ACC112 (cell line): ENCODE data around the gene PCBP3.

Source experiments
- H2AFZ ChIP-seq: fragments of 200-600 bp; sonication (generic); one replicate; pipeline ENCODE4 v1.6.0; 2017; ENCODE audit warnings: antibody characterized with exemption, low read length; ENCODE audit not compliant: unreplicated experiment
- H3K27ac ChIP-seq: fragments of 200-600 bp; sonication (generic); 2 replicates; pipeline ENCODE4 v1.5.1; 2014; ENCODE audit warnings: low read depth, mild to moderate bottlenecking, antibody characterized with exemption, low read length, moderate library complexity
- H3K27me3 ChIP-seq: fragments of 200-600 bp; sonication (generic); 2 replicates; pipeline ENCODE4 v1.6.1; 2014; ENCODE audit warnings: mild to moderate bottlenecking, antibody characterized with exemption, low read length, moderate library complexity, mixed read lengths; ENCODE audit not compliant: insufficient read depth
- H3K36me3 ChIP-seq: fragments of 200-600 bp; sonication (generic); 2 replicates; pipeline ENCODE4 v1.6.1; 2016; ENCODE audit warnings: mild to moderate bottlenecking, antibody characterized with exemption, low read length, moderate library complexity, mixed read lengths; ENCODE audit not compliant: insufficient read depth
- H3K4me1 ChIP-seq: fragments of 200-600 bp; sonication (generic); one replicate; pipeline ENCODE4 v1.6.1; 2016; ENCODE audit warnings: low read length, mixed read lengths; ENCODE audit not compliant: insufficient read depth, unreplicated experiment, control insufficient read depth
- H3K4me3 ChIP-seq: fragments of 200-600 bp; sonication (generic); 2 replicates; pipeline ENCODE4 v1.5.1; 2014; ENCODE audit warnings: mild to moderate bottlenecking, low read depth, low read length
- H3K79me2 ChIP-seq: fragments of 200-600 bp; sonication (generic); one replicate; pipeline ENCODE4 v1.6.0; 2016; ENCODE audit warnings: low read length; ENCODE audit not compliant: control insufficient read depth, unreplicated experiment, insufficient read depth

Gene PCBP3

DNA sequence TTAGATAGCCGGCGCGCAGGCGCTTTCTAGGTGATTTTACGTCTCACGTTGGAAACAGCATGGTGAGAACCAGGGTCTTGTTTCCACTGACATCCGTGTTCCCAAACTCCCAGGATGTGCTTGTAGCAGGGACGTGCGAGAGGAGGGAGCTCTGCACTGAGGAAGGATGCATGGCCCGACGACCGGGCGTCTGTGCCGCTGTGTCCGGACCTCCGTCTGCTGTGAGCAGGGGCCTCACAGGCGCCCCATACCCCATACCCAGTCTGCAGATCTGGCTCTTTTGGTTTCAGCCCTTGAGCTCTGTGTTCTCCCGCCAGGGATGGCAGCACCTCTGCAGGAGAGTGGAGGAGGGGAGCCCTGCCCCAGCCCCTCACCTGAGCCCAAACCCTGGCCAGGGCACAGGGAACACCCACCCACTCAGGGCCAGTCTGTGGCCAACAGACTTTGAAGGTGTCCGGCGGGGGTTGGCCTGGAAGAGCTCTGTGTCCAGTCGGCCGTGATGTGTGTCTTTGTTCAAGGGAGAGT lies 270.9 kb downstream of the PCBP3 start:
- no peaks in the 10 kb centered on the region for H3K36me3 ChIP-seq
- no peak overlapping the region for H2AFZ ChIP-seq
- H3K4me1 ChIP-seq = no peaks in the 10 kb centered on the region
- H3K27ac ChIP-seq = no peak overlapping the region
- H3K79me2 ChIP-seq = no peaks in the 10 kb centered on the region
- no peak overlapping the region for H3K4me3 ChIP-seq
- H3K27me3 ChIP-seq = no peaks in the 10 kb centered on the region

DNA sequence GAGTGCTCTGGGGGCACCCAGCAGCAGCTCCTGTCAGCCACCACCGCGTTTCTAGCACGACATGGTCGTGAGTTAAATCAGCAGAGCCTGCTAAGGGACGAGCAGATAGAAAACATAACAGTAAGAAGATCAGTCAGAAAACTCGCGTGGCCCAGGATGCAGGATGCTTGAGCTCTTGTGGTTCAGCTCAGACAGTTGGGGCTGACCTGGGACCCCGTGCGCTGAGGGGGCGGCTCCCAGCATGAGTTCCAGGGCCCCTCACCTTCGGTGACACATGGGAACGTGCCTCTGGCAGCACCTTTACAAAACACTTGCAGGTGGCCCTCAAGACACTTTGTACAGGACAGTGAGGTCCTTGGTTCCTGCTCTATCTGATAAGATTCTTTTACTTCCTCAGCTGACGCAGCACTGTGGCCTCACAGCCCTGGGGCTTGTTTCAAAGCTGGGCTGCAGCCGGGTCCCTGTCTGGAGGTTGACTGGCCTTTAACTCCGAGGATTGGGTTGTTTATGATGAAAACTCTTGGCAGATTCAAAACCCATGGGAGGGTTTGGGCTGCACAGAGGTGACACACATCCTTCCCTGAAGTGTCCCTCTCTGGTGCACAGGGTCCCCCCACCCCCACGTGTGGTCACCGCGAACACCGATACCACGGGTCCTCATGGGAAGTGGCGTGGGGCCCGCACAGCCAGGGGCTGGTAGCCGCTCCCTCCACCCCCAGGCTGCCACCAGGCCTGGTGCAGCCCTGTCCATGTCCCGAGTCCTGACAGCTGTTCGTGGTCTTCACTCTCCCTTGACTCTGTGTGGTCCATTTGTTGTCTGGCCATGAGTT lies 272.7 kb downstream of the PCBP3 start:
- Histone ChIP-seq H3K36me3 (no peaks in the 10 kb centered on the region), H3K27ac (no peak overlapping the region), H3K4me1 (peaks cover 4% of the 10 kb centered on the region), H2AFZ (no peak overlapping the region), H3K79me2 (no peaks in the 10 kb centered on the region), H3K4me3 (no peak overlapping the region), H3K27me3 (no peaks in the 10 kb centered on the region)

DNA sequence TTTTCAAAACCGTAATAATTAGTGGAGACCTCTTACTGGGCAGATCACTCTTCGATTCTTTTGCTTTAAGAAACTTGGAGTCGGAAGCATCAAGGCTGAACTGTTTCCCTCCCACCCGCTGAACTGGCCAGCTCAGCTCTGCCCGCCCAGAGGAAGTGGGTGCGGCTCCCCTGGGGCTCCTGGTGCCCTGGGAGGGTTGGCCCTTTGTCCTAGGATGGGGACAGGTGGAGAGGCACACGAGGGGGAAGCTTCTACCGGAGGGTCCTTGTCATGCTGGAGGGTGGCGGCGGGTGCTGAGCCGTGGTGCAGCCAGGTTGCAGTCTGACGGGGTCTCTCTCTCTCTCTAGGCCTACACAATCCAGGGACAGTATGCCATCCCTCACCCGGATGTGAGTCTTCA lies 273.7 kb downstream of the PCBP3 start:
- Histone ChIP-seq H3K27me3 (no peaks in the 10 kb centered on the region), H3K36me3 (no peaks in the 10 kb centered on the region), H3K4me1 (peaks cover 4% of the 10 kb centered on the region), H2AFZ (no peak overlapping the region), H3K79me2 (no peaks in the 10 kb centered on the region), H3K27ac (no peak overlapping the region), H3K4me3 (no peak overlapping the region)

DNA sequence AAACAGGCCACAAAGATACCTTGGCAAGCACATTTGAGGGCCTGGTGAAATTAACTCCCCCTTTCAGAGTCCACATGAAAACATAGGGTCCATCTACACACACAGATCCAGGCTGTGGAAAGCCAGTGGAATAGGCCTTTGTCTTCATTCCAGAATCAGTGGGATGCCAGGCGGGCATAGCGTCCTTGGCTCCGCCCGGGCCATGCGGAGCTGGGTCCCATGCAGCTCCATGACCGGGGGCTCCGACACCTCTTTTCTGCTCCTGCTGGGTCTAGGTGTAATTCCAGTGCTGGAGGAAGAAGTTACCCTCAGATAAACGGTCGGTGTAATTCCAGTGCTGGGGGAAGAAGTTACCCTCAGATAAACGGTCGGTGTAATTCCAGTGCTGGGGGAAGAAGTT lies 274.5 kb downstream of the PCBP3 start:
- H3K36me3 ChIP-seq = no peaks in the 10 kb centered on the region
- no peak overlapping the region for H3K27ac ChIP-seq
- H3K4me1 ChIP-seq = peaks cover 4% of the 10 kb centered on the region
- H3K79me2 ChIP-seq = no peaks in the 10 kb centered on the region
- no peak overlapping the region for H2AFZ ChIP-seq
- no peak overlapping the region for H3K4me3 ChIP-seq
- H3K27me3 ChIP-seq = no peaks in the 10 kb centered on the region

DNA sequence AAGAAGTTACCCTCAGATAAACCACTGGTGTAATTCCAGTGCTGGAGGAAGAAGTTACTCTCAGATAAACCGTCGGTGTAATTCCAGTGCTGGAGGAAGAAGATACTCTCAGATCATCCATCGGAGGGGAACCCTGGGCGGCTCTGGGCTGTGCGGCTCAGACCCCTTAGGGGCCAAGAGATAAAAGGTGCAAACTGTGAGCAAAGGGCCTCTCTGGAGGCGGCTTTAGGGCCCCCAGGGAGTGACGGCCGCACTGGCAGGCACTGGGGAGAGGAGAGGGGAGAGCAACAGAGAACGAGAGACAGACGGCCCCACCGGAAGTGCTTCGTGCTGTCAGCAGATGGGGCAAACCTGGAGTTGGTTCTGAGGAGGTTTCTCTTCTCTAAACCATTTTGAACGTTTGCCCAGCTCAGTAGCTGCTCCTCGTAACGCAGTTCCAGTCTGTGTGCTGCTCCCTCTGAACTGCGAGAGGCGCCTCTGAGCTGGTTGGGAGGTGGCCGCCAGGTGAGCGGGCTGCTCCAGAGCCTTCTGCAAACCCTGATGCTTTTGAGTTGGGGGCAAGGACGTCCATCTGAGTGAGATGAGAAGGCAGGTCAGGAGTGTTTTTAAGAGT lies 275.4 kb downstream of the PCBP3 start:
- H3K4me1 ChIP-seq = peaks cover 4% of the 10 kb centered on the region
- no peaks in the 10 kb centered on the region for H3K27me3 ChIP-seq
- H2AFZ ChIP-seq = no peak overlapping the region
- H3K27ac ChIP-seq = no peak overlapping the region
- no peaks in the 10 kb centered on the region for H3K36me3 ChIP-seq
- H3K79me2 ChIP-seq = no peaks in the 10 kb centered on the region
- no peak overlapping the region for H3K4me3 ChIP-seq

DNA sequence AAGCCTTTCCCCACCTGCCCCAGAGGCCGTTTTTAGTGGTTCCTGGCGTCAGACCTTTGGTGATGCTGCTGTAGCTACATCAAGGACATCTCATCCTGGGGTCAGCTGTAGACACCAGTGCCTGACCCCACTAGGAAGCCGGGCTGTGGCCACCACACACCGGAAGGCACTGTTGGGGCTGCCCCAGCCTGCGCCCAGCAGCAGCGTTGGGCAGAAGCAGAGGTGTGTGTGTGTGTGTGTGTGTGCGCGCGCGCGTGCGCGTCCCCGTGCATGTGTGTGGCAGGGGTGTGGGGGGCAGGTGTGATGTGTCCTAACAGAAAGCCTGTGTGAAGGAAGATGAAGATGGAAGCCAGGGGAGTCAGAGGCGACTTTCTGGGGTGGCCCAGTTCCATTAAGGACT lies 276.1 kb downstream of the PCBP3 start:
- Histone ChIP-seq H3K79me2 (no peaks in the 10 kb centered on the region), H3K27me3 (no peaks in the 10 kb centered on the region), H2AFZ (no peak overlapping the region), H3K36me3 (no peaks in the 10 kb centered on the region), H3K4me1 (peaks cover 4% of the 10 kb centered on the region), H3K4me3 (no peak overlapping the region), H3K27ac (no peak overlapping the region)

DNA sequence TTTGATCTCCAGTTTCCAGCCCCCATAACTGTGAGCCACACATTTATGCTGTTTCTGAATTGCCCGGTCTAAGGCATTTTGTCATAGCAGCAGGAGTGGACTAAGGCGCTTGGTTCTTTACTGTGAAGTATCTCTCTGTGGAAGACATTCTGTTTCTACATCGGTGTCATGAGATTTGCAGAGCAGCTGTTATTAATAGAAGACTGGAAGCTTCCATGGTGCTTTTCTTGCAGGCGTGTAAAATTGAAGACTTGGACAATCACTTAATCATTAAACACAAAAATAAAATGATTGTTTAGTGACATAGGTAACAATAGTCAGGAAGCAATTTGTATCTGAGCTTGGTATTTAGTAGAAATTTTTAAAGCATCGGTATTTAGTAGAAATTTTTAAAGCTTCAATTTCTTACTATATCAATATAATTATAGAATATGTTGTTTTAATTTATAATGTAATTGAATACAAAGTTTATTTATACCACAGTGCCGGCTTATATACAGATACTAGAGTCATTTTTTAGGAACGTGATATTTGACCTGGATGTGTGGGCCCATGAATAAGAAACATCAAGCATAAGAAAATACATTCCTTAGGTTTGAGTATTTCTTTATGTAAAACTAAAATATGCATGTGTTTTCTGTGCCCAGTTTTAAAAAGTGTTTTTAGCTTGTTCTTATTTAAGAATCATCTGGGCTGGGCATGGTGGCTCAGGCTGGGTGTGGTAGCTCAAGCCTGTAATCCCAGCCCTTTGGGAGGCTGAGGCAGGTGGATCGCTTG lies 277.5 kb downstream of the PCBP3 start:
- Histone ChIP-seq H2AFZ (no peak overlapping the region), H3K79me2 (no peaks in the 10 kb centered on the region), H3K4me1 (peaks cover 4% of the 10 kb centered on the region), H3K27me3 (no peaks in the 10 kb centered on the region), H3K36me3 (no peaks in the 10 kb centered on the region), H3K27ac (no peak overlapping the region), H3K4me3 (no peak overlapping the region)

DNA sequence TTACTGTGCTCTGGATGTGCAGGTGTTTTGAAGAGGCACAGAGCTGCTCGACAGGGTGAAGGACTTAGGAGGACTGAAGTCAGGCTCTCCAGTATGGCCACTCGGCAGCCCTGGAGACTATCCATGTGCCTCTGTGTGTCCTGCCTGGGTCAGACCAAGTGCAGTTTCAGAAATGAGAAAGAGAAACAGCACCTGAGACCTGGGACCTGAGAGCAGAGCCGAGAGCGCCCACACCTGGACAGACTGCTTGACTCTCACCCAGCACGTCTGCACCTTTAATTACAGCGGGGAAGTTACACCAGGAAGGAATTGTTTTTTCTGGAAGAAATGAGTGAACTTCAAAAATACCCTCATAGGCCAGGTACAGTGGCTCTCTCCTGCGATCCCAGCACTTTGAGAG lies 278.4 kb downstream of the PCBP3 start:
- no peaks in the 10 kb centered on the region for H3K79me2 ChIP-seq
- H3K27me3 ChIP-seq = no peaks in the 10 kb centered on the region
- no peaks in the 10 kb centered on the region for H3K36me3 ChIP-seq
- peaks cover 4% of the 10 kb centered on the region for H3K4me1 ChIP-seq
- no peak overlapping the region for H3K27ac ChIP-seq
- H2AFZ ChIP-seq = no peak overlapping the region
- H3K4me3 ChIP-seq = no peak overlapping the region

DNA sequence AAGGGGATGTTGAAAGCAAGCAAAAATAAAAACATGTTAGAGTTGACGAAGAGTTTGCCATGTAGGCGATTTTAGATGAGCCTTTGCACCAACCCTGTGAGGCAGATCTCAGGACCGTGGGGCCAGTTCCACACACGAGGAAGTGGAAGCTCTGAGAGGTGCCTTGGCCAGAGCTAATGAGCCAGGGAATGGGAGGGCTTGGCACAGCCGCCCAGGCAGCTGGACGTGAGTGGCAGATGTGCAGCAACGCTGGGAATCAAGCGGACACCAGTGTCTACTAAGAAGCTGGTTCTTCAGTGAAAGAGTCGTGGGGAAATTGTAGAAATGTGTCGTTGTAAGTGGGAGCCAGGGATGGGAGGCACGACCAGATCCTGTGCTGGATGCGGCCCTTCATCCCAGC lies 279.1 kb downstream of the PCBP3 start:
- H2AFZ ChIP-seq = no peak overlapping the region
- peaks cover 4% of the 10 kb centered on the region for H3K4me1 ChIP-seq
- no peaks in the 10 kb centered on the region for H3K36me3 ChIP-seq
- no peaks in the 10 kb centered on the region for H3K27me3 ChIP-seq
- H3K79me2 ChIP-seq = no peaks in the 10 kb centered on the region
- H3K27ac ChIP-seq = no peak overlapping the region
- no peak overlapping the region for H3K4me3 ChIP-seq

DNA sequence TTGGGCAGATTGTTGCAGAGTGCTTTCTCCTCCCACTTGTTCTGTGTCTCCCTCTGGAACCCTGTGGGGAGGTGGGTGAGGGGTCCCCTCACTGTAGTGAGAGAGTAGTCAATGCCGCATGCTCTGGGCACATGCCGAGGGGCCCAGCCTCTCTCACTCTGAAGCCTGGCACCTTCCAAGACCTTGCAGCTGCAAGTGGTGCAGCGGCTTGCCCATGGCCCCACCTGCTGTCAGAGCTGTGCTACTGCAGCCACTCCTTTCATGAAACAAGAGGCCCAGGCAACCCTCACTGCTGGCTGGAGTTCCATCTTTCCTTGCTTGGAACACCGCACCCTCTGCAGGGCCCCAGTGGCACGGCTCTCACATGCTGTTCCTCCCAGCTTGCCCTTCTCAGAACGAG lies 279.6 kb downstream of the PCBP3 start:
- Histone ChIP-seq H3K36me3 (no peaks in the 10 kb centered on the region), H2AFZ (no peak overlapping the region), H3K4me1 (peaks cover 4% of the 10 kb centered on the region), H3K27ac (no peak overlapping the region), H3K79me2 (no peaks in the 10 kb centered on the region), H3K27me3 (no peaks in the 10 kb centered on the region), H3K4me3 (no peak overlapping the region)
